Mesendoderm (in vitro differentiated cells): ENCODE results near the gene CHRNA10. TPM values are rescaled to one million over a fixed set of nuclear protein-coding genes. Genes with fewer than 3 reads are reported as not detected.
A peak's percentile ranks its signal among the peaks of the same experiment; 100 is the strongest.

Experiments
- DNase-seq: peaks from one replicate; pipeline ENCODE4 v3.0.0; 2013
- H2AK5ac ChIP-seq: 2 replicates; pipeline ENCODE4 v1.6.1; 2013; ENCODE audit warnings: low read length, inconsistent platforms
- H2BK120ac ChIP-seq: 2 replicates; pipeline ENCODE4 v1.6.1; 2013; ENCODE audit warnings: low read depth, mild to moderate bottlenecking, low read length, moderate library complexity, mixed read lengths
- H2BK15ac ChIP-seq: replicated peaks from 2 replicates; pipeline ENCODE4 v1.6.1; 2013; ENCODE audit warnings: low read depth, mild to moderate bottlenecking, moderate library complexity
- H2BK5ac ChIP-seq: 2 replicates; pipeline ENCODE4 v1.6.1; 2013; ENCODE audit warnings: low read length, inconsistent platforms
- H3K18ac ChIP-seq: 2 replicates; pipeline ENCODE4 v1.6.1; 2013; ENCODE audit warnings: mild to moderate bottlenecking, low read length, mixed read lengths
- H3K23ac ChIP-seq: one replicate; pipeline ENCODE4 v1.6.1; 2013; ENCODE audit warnings: low read length
- H3K27ac ChIP-seq: 2 replicates; pipeline ENCODE4 v1.5.1; 2013; ENCODE audit warnings: low read depth, mild to moderate bottlenecking, inconsistent platforms, low read length, moderate library complexity
- H3K27me3 ChIP-seq: 2 replicates; pipeline ENCODE4 v1.6.1; 2013; ENCODE audit warnings: low read length, control low read depth, mild to moderate bottlenecking, inconsistent platforms; ENCODE audit not compliant: insufficient read depth, poor library complexity
- H3K36me3 ChIP-seq: 2 replicates; pipeline ENCODE4 v1.6.1; 2013; ENCODE audit warnings: low read length, inconsistent platforms; ENCODE audit not compliant: control insufficient read depth, insufficient read depth
- H3K4ac ChIP-seq: one replicate; pipeline ENCODE4 v1.6.1; 2013; ENCODE audit warnings: low read depth, mild to moderate bottlenecking, low read length, moderate library complexity
- H3K4me1 ChIP-seq: 2 replicates; pipeline ENCODE4 v1.6.1; 2013; ENCODE audit warnings: low read depth, low read length, inconsistent platforms; ENCODE audit not compliant: control insufficient read depth
- H3K4me2 ChIP-seq: 2 replicates; pipeline ENCODE4 v1.6.1; 2013; ENCODE audit warnings: low read length
- H3K4me3 ChIP-seq: 2 replicates; pipeline ENCODE4 v1.5.1; 2013; ENCODE audit warnings: mild to moderate bottlenecking, low read length
- H3K56ac ChIP-seq: one replicate; pipeline ENCODE4 v1.6.1; 2013; ENCODE audit warnings: low read length
- H3K79me1 ChIP-seq: 2 replicates; pipeline ENCODE4 v1.6.1; 2013; ENCODE audit warnings: low read length, inconsistent platforms
- H3K79me2 ChIP-seq: 2 replicates; pipeline ENCODE4 v1.6.1; 2013; ENCODE audit warnings: mild to moderate bottlenecking, low read length; ENCODE audit not compliant: control insufficient read depth, insufficient read depth
- H3K9ac ChIP-seq: 2 replicates; pipeline ENCODE4 v1.6.1; 2013; ENCODE audit warnings: low read length, inconsistent platforms
- H4K5ac ChIP-seq: one replicate; pipeline ENCODE4 v1.6.1; 2013; ENCODE audit warnings: low read length
- H4K8ac ChIP-seq: one replicate; pipeline ENCODE4 v1.6.1; 2013; ENCODE audit warnings: low read depth, mild to moderate bottlenecking, control low read depth, low read length, moderate library complexity
- WGBS: extraction: QIAGEN DNeasy Blood & Tissue Kit; methylation state at CpG from one replicate; pipeline ENCODE4 v1.1.7; 2013; ENCODE audit warnings: low lambda C conversion rate, missing lambda C conversion rate; ENCODE audit not compliant: insufficient coverage; ENCODE audit errors: extremely low coverage; 5-methylcytosine and 5-hydroxymethylcytosine counted together
- small RNA-seq: library from polyadenylated mRNA; stranded (forward); fragments of <200 nt; extraction: miRNeasy Mini kit (QIAGEN cat#:217004); gene quantifications from one replicate; pipeline ENCODE3, GENCODE V24; 2013; ENCODE audit not compliant: insufficient read depth

CHRNA10 gene

GRCh38 chr11:3616721-3617460 is 54.3 kb downstream of the CHRNA10 start:
- no peak overlapping the region for H3K4me2 ChIP-seq
- H2AK5ac ChIP-seq, result peak overlapping the region; percentile 27
- no peak overlapping the region for H2BK120ac ChIP-seq
- no CpG with 5 or more reads among the region's 25 CpGs for WGBS
- no peak overlapping the region for H3K27ac ChIP-seq
- no peaks in the 10 kb centered on the region for H3K27me3 ChIP-seq
- H3K56ac ChIP-seq, result no peak overlapping the region
- no peak overlapping the region for H4K5ac ChIP-seq
- no peak overlapping the region for H3K4me3 ChIP-seq
- no peaks in the 10 kb centered on the region for H3K79me1 ChIP-seq
- H3K23ac ChIP-seq, result no peak overlapping the region
- H3K9ac ChIP-seq, result no peak overlapping the region
- no peak overlapping the region for H2BK15ac ChIP-seq
- no peaks in the 10 kb centered on the region for H3K79me2 ChIP-seq
- DNase-seq, result no peak
- H3K4ac ChIP-seq, result no peak overlapping the region
- H4K8ac ChIP-seq, result no peak overlapping the region
- no peak overlapping the region for H3K18ac ChIP-seq
- H3K4me1 ChIP-seq, result peaks cover 11% of the 10 kb centered on the region
- no peaks in the 10 kb centered on the region for H3K36me3 ChIP-seq
- no peak overlapping the region for H2BK5ac ChIP-seq

- H2BK120ac ChIP-seq, result no peak overlapping the region
- H4K5ac ChIP-seq, result no peak overlapping the region
- H3K79me2 ChIP-seq, result no peaks in the 10 kb centered on the region
- no peak overlapping the region for H2BK15ac ChIP-seq
- H3K27me3 ChIP-seq, result no peaks in the 10 kb centered on the region
- H3K9ac ChIP-seq, result no peak overlapping the region
- no peak overlapping the region for H4K8ac ChIP-seq
- no peak overlapping the region for H3K4me3 ChIP-seq
- no peak overlapping the region for H3K27ac ChIP-seq
- H2BK5ac ChIP-seq, result no peak overlapping the region
- no peak overlapping the region for H3K4ac ChIP-seq
- no CpG with 5 or more reads among the region's 6 CpGs for WGBS
- peaks cover 11% of the 10 kb centered on the region for H3K4me1 ChIP-seq
- H3K18ac ChIP-seq, result peak overlapping the region; percentile 15
- H3K23ac ChIP-seq, result no peak overlapping the region
- no peaks in the 10 kb centered on the region for H3K36me3 ChIP-seq
- no peaks in the 10 kb centered on the region for H3K79me1 ChIP-seq
- no peak for DNase-seq
- H3K56ac ChIP-seq, result peak overlapping the region; percentile 49
- peak overlapping the region; percentile 9 for H2AK5ac ChIP-seq
- H3K4me2 ChIP-seq, result no peak overlapping the region
These were observed 55.2 kb downstream of the CHRNA10 start for GRCh38 chr11:3615998-3616397.

Small RNA genes within 50 kb of the gene (small RNA-seq; reads per million reads assigned to genes)
- gene RF00019 (not detected), gene RNU6-1143P (not detected)
